Lower lobe of right lung (tissue), 2 donors: Measurements from ENCODE around the gene MOGAT2. TPM values are rescaled to one million over a fixed set of nuclear protein-coding genes. Genes with fewer than 3 reads are reported as not detected.

Experiments used
- ATAC-seq, 2 donors: fragments of 200-7000 bp; cut with Tn5 transposase; one replicate each; pipeline ENCODE4 v1.9.1; 2020 to 2022; ENCODE audit warnings: mild to moderate bottlenecking in 2 of 2, moderate library complexity in 2 of 2
- DNase-seq: peaks from one replicate; pipeline ENCODE4 v3.0.0-alpha.2; 2020
- H3K27ac ChIP-seq: fragments of 200-600 bp; one replicate; pipeline ENCODE4 v1.8.0; 2022
- H3K27me3 ChIP-seq: fragments of 200-600 bp; one replicate; pipeline ENCODE4 v1.8.0; 2022; ENCODE audit warnings: low read depth
- H3K36me3 ChIP-seq: fragments of 200-600 bp; one replicate; pipeline ENCODE4 v1.8.0; 2022; ENCODE audit warnings: mild to moderate bottlenecking
- H3K4me1 ChIP-seq: fragments of 200-600 bp; one replicate; pipeline ENCODE4 v1.8.0; 2022
- H3K4me3 ChIP-seq: fragments of 200-600 bp; one replicate; pipeline ENCODE4 v1.8.0; 2022; ENCODE audit warnings: mild to moderate bottlenecking
- H3K9me3 ChIP-seq: fragments of 200-600 bp; one replicate; pipeline ENCODE4 v1.8.0; 2022
- CTCF ChIP-seq: fragments of 200-600 bp; IDR thresholded peaks from one replicate; pipeline ENCODE4 v1.8.0; 2022; ENCODE audit warnings: antibody characterized with exemption, mild to moderate bottlenecking
- intact Hi-C: fragments of 100-400 bp; cut with DNase I; formaldehyde crosslinking; loops from one replicate; pipeline ENCODE4 v1.11.0; 2022
- total RNA-seq: library from RNA; stranded (reverse); fragmentation: NEBNext Ultra II Directional; extraction: Animal tissue kit (Norgen Biotek cat#: 25700); gene quantifications from one replicate; pipeline ENCODE4 v1.2.1, GENCODE V29; 2021
- donor health status: DM: no; HTN: yes; CAD: no; lungs with severe emphysema.

The MOGAT2 gene
- total RNA-seq, 1 donor from 2014 or later: not detected

- Histone ChIP-seq H3K27me3 (no peaks in the 10 kb centered on the region), H3K4me3 (no peak overlapping the region), H3K4me1 (no peaks in the 10 kb centered on the region), H3K36me3 (no peaks in the 10 kb centered on the region), H3K9me3 (no peaks in the 10 kb centered on the region), H3K27ac (no peak overlapping the region)
- TF ChIP-seq CTCF: no peak
- ATAC-seq (no peak), DNase-seq (no peak)
- intact Hi-C loops: no loop called here
Measured at GRCh38 chr11:75779960-75780359, 62.3 kb downstream of the MOGAT2 start.

- Histone ChIP-seq H3K27me3 (no peaks in the 10 kb centered on the region), H3K4me1 (no peaks in the 10 kb centered on the region), H3K27ac (no peak overlapping the region), H3K36me3 (no peaks in the 10 kb centered on the region), H3K4me3 (no peak overlapping the region), H3K9me3 (no peaks in the 10 kb centered on the region)
- ATAC-seq (no peak), DNase-seq (no peak)
- no peak for TF ChIP-seq CTCF
- intact Hi-C loops: no loop called here
Measured at GRCh38 chr11:75780888-75781287, 63.2 kb downstream of the MOGAT2 start.

GRCh38 chr11:75781296-75781695 lies 63.7 kb downstream of the MOGAT2 start:
- Histone ChIP-seq H3K9me3 (no peaks in the 10 kb centered on the region), H3K4me1 (no peaks in the 10 kb centered on the region), H3K27ac (no peak overlapping the region), H3K27me3 (no peaks in the 10 kb centered on the region), H3K4me3 (no peak overlapping the region), H3K36me3 (no peaks in the 10 kb centered on the region)
- no peak for TF ChIP-seq CTCF
- intact Hi-C loops: no loop called here
- no peak for ATAC-seq
- no peak for DNase-seq

- Histone ChIP-seq H3K36me3 (no peaks in the 10 kb centered on the region), H3K9me3 (no peaks in the 10 kb centered on the region), H3K27me3 (no peaks in the 10 kb centered on the region), H3K27ac (no peak overlapping the region), H3K4me1 (no peaks in the 10 kb centered on the region), H3K4me3 (no peak overlapping the region)
- ATAC-seq (no peak), DNase-seq (no peak)
- intact Hi-C loops: no loop called here
- no peak for TF ChIP-seq CTCF
Measured at GRCh38 chr11:75781831-75782230, 64.2 kb downstream of the MOGAT2 start.

Other genes with a start within 250 kb of the MOGAT2 start
- gene GDPD5, start 191.9 kb upstream of the MOGAT2 start, total RNA-seq: 15.8 TPM
- gene SERPINH1, start 155.6 kb upstream of the MOGAT2 start, total RNA-seq: 131 TPM
- gene MAP6, start 48.8 kb upstream of the MOGAT2 start, total RNA-seq: 10.8 TPM
- gene DGAT2, start 50.9 kb downstream of the MOGAT2 start, total RNA-seq: 7.4 TPM
- 36.0 TPM for gene UVRAG, start 97.4 kb downstream of the MOGAT2 start, total RNA-seq